A549 (cell line): ENCODE results near the gene IL19.

Source experiments
- EP300 ChIP-seq, 2 experiments: fragments of >200 bp; sonication (Bioruptor Twin); formaldehyde crosslinking; IDR thresholded peaks; 2 replicates in 1 of 2; 3 replicates in 1 of 2; pipeline ENCODE4 v1.6.1; 2016 to 2017
- GATA3 ChIP-seq: IDR thresholded peaks from 2 replicates; pipeline ENCODE4 v1.6.1; 2012; ENCODE audit warnings: borderline replicate concordance
- HDAC2 ChIP-seq: fragments of 200-600 bp; sonication (generic); IDR thresholded peaks from 2 replicates; pipeline ENCODE4 v1.6.1; 2016
- HOXA7 ChIP-seq: fragments of 250-450 bp; sonication (Bioruptor Pico); IDR thresholded peaks from 2 replicates; pipeline ENCODE4 v1.5.0; 2020; ENCODE audit warnings: mild to moderate bottlenecking, moderate library complexity
- HOXB5 ChIP-seq: fragments of 250-450 bp; sonication (Bioruptor Pico); IDR thresholded peaks from 2 replicates; pipeline ENCODE4 v1.5.0; 2020; ENCODE audit warnings: mild to moderate bottlenecking, moderate library complexity
- JUN ChIP-seq, 2 experiments: fragments of >200 bp; sonication (Bioruptor Twin); formaldehyde crosslinking; IDR thresholded peaks; 2 replicates in 1 of 2; 3 replicates in 1 of 2; pipeline ENCODE4 v1.6.1; 2016 to 2017
- NFE2L2 ChIP-seq: fragments of 150-350 bp; conservative IDR thresholded peaks from 2 replicates; pipeline ENCODE4 v1.6.1; 2014; ENCODE audit warnings: low read length
- POLR2A ChIP-seq: IDR thresholded peaks from 2 replicates; pipeline ENCODE4 v1.6.1; 2012; ENCODE audit warnings: mild to moderate bottlenecking, low read length
- RAD21 ChIP-seq, 2 experiments: fragments of >200 bp in 1 of 2; sonication (Bioruptor Twin) in 1 of 2; formaldehyde crosslinking in 1 of 2; IDR thresholded peaks in 1 of 2; conservative IDR thresholded peaks in 1 of 2; 2 replicates in 1 of 2; 3 replicates in 1 of 2; pipeline ENCODE4 v1.6.1; 2012 to 2018; ENCODE audit warnings: inconsistent platforms in 1 of 2
- ZFP36 ChIP-seq: fragments of 450-650 bp; IDR thresholded peaks from 2 replicates; pipeline ENCODE4 v1.6.1; 2014; ENCODE audit warnings: borderline replicate concordance; ENCODE audit not compliant: partially characterized antibody
- TF ChIP-seq, protein P1 (sequence below): fragments of >200 bp; sonication (Bioruptor Twin); formaldehyde crosslinking; IDR thresholded peaks from 3 replicates; pipeline ENCODE4 v1.5.1; 2016
- TF ChIP-seq, protein P2 (sequence below): fragments of 150-350 bp; IDR thresholded peaks from 2 replicates; pipeline ENCODE4 v1.6.1; 2014; ENCODE audit warnings: low read depth, mild to moderate bottlenecking, low read length

DNA sequence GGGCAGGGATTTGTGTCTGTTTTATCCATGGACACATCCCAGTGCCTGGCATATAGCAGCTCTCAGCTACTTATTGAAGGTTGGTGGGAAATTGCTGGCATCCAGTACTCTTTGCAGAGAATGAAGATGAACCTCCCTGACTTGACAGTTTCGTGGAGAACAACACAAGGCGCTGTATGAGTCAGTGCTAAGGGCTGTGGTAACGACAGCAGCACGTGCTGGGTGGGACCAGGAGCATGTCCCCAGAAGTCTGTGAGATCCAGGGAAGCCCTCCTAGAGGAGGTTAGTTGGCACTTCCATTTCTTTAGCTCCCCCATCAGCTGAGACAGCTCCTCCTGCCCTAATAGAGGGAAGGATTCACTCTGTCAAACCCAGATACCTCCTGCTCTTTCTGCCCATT is 25.9 kb upstream of the IL19 start:
- TF ChIP-seq GATA3 (no peak), EP300 (IDR thresholded peaks at IDR 0.05) (no peak), HOXB5 (CRISPR knock-in tag) (no peak), JUN (IDR thresholded peaks at IDR 0.05) (no peak), POLR2A (no peak), ZFP36 (no peak), NFE2L2 (no peak), HOXA7 (CRISPR knock-in tag) (no peak), RAD21 (conservative IDR thresholded peaks at IDR 0.05 in 1 of 2, IDR thresholded peaks at IDR 0.05 in 1 of 2) (no peak), HDAC2 (no peak)
- TF ChIP-seq, protein P1, sequence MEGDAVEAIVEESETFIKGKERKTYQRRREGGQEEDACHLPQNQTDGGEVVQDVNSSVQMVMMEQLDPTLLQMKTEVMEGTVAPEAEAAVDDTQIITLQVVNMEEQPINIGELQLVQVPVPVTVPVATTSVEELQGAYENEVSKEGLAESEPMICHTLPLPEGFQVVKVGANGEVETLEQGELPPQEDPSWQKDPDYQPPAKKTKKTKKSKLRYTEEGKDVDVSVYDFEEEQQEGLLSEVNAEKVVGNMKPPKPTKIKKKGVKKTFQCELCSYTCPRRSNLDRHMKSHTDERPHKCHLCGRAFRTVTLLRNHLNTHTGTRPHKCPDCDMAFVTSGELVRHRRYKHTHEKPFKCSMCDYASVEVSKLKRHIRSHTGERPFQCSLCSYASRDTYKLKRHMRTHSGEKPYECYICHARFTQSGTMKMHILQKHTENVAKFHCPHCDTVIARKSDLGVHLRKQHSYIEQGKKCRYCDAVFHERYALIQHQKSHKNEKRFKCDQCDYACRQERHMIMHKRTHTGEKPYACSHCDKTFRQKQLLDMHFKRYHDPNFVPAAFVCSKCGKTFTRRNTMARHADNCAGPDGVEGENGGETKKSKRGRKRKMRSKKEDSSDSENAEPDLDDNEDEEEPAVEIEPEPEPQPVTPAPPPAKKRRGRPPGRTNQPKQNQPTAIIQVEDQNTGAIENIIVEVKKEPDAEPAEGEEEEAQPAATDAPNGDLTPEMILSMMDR: no peak
- TF ChIP-seq, protein P2, sequence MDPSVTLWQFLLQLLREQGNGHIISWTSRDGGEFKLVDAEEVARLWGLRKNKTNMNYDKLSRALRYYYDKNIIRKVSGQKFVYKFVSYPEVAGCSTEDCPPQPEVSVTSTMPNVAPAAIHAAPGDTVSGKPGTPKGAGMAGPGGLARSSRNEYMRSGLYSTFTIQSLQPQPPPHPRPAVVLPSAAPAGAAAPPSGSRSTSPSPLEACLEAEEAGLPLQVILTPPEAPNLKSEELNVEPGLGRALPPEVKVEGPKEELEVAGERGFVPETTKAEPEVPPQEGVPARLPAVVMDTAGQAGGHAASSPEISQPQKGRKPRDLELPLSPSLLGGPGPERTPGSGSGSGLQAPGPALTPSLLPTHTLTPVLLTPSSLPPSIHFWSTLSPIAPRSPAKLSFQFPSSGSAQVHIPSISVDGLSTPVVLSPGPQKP: no peak
